ENCODE measurements around the gene MYORG.

DNA sequence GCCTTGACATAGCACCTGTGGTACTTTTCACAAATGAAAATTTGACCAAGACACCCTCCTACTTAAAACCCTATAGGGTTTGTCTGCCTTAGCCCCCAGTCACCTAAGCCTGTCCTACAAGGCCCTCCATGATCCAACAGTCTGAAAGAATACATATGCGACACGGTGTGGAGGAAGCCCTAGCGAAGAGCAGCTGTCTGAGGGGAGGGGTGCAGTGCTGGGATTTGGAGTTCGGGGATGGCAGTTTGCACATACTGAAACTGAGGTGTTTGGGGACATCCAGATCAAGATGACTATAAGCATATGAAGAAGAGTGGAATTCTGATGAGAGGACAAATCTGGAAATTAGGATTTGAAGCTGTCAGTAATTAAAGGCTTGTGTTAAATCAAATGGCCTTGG lies 7.2 kb upstream of the MYORG start:
- TF ChIP-seq, protein P1, sequence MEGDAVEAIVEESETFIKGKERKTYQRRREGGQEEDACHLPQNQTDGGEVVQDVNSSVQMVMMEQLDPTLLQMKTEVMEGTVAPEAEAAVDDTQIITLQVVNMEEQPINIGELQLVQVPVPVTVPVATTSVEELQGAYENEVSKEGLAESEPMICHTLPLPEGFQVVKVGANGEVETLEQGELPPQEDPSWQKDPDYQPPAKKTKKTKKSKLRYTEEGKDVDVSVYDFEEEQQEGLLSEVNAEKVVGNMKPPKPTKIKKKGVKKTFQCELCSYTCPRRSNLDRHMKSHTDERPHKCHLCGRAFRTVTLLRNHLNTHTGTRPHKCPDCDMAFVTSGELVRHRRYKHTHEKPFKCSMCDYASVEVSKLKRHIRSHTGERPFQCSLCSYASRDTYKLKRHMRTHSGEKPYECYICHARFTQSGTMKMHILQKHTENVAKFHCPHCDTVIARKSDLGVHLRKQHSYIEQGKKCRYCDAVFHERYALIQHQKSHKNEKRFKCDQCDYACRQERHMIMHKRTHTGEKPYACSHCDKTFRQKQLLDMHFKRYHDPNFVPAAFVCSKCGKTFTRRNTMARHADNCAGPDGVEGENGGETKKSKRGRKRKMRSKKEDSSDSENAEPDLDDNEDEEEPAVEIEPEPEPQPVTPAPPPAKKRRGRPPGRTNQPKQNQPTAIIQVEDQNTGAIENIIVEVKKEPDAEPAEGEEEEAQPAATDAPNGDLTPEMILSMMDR (IDR thresholded peaks at IDR 0.05; ENCODE audit: low read depth, low read length): no peak
- TF ChIP-seq EZH2phosphoT487 (IDR thresholded peaks at IDR 0.05; ENCODE audit: low read depth): no peak
